ENCODE results near the gene KRTAP5-3. TPM values are rescaled to one million over a fixed set of nuclear protein-coding genes. Genes with fewer than 3 reads are reported as not detected.

The KRTAP5-3 gene
- total and polyA plus RNA-seq, 2 of the 8 experiments (the other 6 are each of a cell fraction or from before 2014, with no cell fraction given), result not detected

GRCh38 chr11:1604181-1604580, 4.1 kb downstream of the KRTAP5-3 start (continued):
- no peak for TF ChIP-seq YY1 (IDR thresholded peaks at IDR 0.05; ENCODE audit: low read depth, low read length)
- no peak for TF ChIP-seq HDAC2 (IDR thresholded peaks at IDR 0.05; ENCODE audit: borderline replicate concordance in 1 of 2, low read depth in 2 of 2, low read length in 2 of 2)
- no peak for TF ChIP-seq EGR1 (IDR thresholded peaks at IDR 0.05; ENCODE audit: borderline replicate concordance, low read depth, low read length)

Measured in H1 (cell line).